ENCODE measurements around the gene KDM4B. TPM values are rescaled to one million over a fixed set of nuclear protein-coding genes. Genes with fewer than 3 reads are reported as not detected.

The KDM4B gene
- total and polyA plus RNA-seq, 3 donors from 2014 or later = 33.3 to 72.7 (median 67.7) TPM

GRCh38 chr19:5128251-5128935, 159.5 kb downstream of the KDM4B start:
- Histone ChIP-seq H3K4me1 (peaks cover 66% of the 10 kb centered on the region), H3K4me3 (no peak overlapping the region), H3K27me3 (no peaks in the 10 kb centered on the region), H3K27ac (peak overlapping the region; percentile 60 to 74), H3K36me3 (ENCODE audit: low read depth, missing control alignments) (no peaks in the 10 kb centered on the region), H3K9me3 (no peaks in the 10 kb centered on the region)
- peak; percentile 93 for DNase-seq
- intact Hi-C loops (cut with DNase I; ENCODE audit: low total_unique reads) = no loop called here
- WGBS, 2 donors = 29% methylated on average over 25 of the region's 25 CpGs; no CpG with 5 or more reads in 1 of the 2 donors
- TF ChIP-seq POLR2A (IDR thresholded peaks at IDR 0.05) (no peak), CTCF (IDR thresholded peaks at IDR 0.05) (no peak)

- 20 to 37% methylated on average over 1 to 9 of the region's 9 CpGs for WGBS, 2 donors
- TF ChIP-seq CTCF (IDR thresholded peaks at IDR 0.05) = no peak
- no peak for TF ChIP-seq POLR2A (IDR thresholded peaks at IDR 0.05)
- intact Hi-C loops (cut with DNase I; ENCODE audit: low total_unique reads) = no loop called here
- peak; percentile 90 for DNase-seq
- no peaks in the 10 kb centered on the region for H3K9me3 ChIP-seq
- H3K4me1 ChIP-seq = peaks cover 66% of the 10 kb centered on the region
- no peak overlapping the region for H3K4me3 ChIP-seq
- no peaks in the 10 kb centered on the region for H3K27me3 ChIP-seq
- no peaks in the 10 kb centered on the region for H3K36me3 ChIP-seq (ENCODE audit: low read depth, missing control alignments)
- no peak overlapping the region for H3K27ac ChIP-seq
These were observed 160.1 kb downstream of the KDM4B start for GRCh38 chr19:5128936-5129389.

- TF ChIP-seq POLR2A (IDR thresholded peaks at IDR 0.05) = no peak
- no peak for TF ChIP-seq CTCF (IDR thresholded peaks at IDR 0.05)
- intact Hi-C loops (cut with DNase I; ENCODE audit: low total_unique reads) = no loop called here
- DNase-seq = no peak
- Histone ChIP-seq H3K36me3 (ENCODE audit: low read depth, missing control alignments) (no peaks in the 10 kb centered on the region), H3K9me3 (no peaks in the 10 kb centered on the region), H3K27me3 (no peaks in the 10 kb centered on the region), H3K4me1 (peaks cover 66% of the 10 kb centered on the region), H3K4me3 (no peak overlapping the region), H3K27ac (peak overlapping the region in 1 of 2 donors; percentile 14)
- 62 to 85% methylated on average over 2 to 13 of the region's 13 CpGs for WGBS, 2 donors
These were observed 160.8 kb downstream of the KDM4B start for GRCh38 chr19:5129691-5130090.

GRCh38 chr19:5130371-5131030, 161.6 kb downstream of the KDM4B start:
- TF ChIP-seq POLR2A (IDR thresholded peaks at IDR 0.05) = no peak
- no peak for TF ChIP-seq CTCF (IDR thresholded peaks at IDR 0.05)
- Histone ChIP-seq H3K9me3 (no peaks in the 10 kb centered on the region), H3K4me3 (no peak overlapping the region), H3K27me3 (no peaks in the 10 kb centered on the region), H3K36me3 (ENCODE audit: low read depth, missing control alignments) (no peaks in the 10 kb centered on the region), H3K4me1 (peaks cover 67% of the 10 kb centered on the region), H3K27ac (peak overlapping the region; percentile 8 to 14)
- intact Hi-C loops (cut with DNase I; ENCODE audit: low total_unique reads) = no loop called here
- 85 to 96% methylated on average over 20 to 27 of the region's 27 CpGs for WGBS, 2 donors
- no peak for DNase-seq
